MM.1S (cell line): ENCODE measurements around the gene ARHGAP45.
A peak's percentile ranks its signal among the peaks of the same experiment; 100 is the strongest.

Experiments
- DNase-seq: peaks from one replicate; pipeline ENCODE4 v3.0.0-alpha.2; 2015
- H2AFZ ChIP-seq: fragments of 300-600 bp; sonication (generic); 2 replicates; pipeline ENCODE4 v1.6.0; 2016; ENCODE audit warnings: antibody characterized with exemption, low read length
- H3F3A ChIP-seq: fragments of 300-600 bp; sonication (generic); 2 replicates; pipeline ENCODE4 v1.6.1; 2016; ENCODE audit warnings: mild to moderate bottlenecking, antibody characterized with exemption, low read length, moderate library complexity, mixed read lengths; ENCODE audit not compliant: insufficient read depth
- H3K27ac ChIP-seq: fragments of 300-600 bp; sonication (generic); 2 replicates; pipeline ENCODE4 v1.5.1; 2016; ENCODE audit warnings: mild to moderate bottlenecking, low read length
- H3K27me3 ChIP-seq: fragments of 300-600 bp; sonication (generic); replicated peaks from 2 replicates; pipeline ENCODE4 v1.6.0; 2016; ENCODE audit warnings: low read length; ENCODE audit not compliant: insufficient read depth
- H3K36me3 ChIP-seq: fragments of 300-600 bp; sonication (generic); replicated peaks from 2 replicates; pipeline ENCODE4 v1.6.1; 2016; ENCODE audit warnings: mild to moderate bottlenecking, low read length, mixed read lengths; ENCODE audit not compliant: insufficient read depth
- H3K4me1 ChIP-seq: fragments of 300-600 bp; sonication (generic); 2 replicates; pipeline ENCODE4 v1.6.1; 2016; ENCODE audit warnings: low read length, mixed read lengths
- H3K4me2 ChIP-seq: fragments of 300-600 bp; sonication (generic); 2 replicates; pipeline ENCODE4 v1.6.0; 2016; ENCODE audit warnings: low read depth, low read length
- H3K4me3 ChIP-seq: fragments of 300-600 bp; sonication (generic); 2 replicates; pipeline ENCODE4 v1.5.1; 2016; ENCODE audit warnings: low read length, mixed read lengths
- H3K79me2 ChIP-seq: fragments of 300-600 bp; sonication (generic); 2 replicates; pipeline ENCODE4 v1.6.1; 2016; ENCODE audit warnings: mixed run types, low read length, mixed read lengths
- H3K9ac ChIP-seq: fragments of 300-600 bp; sonication (generic); 2 replicates; pipeline ENCODE4 v1.6.1; 2016; ENCODE audit warnings: low read length, mixed read lengths
- H3K9me2 ChIP-seq: fragments of 300-600 bp; sonication (generic); replicated peaks from 2 replicates; pipeline ENCODE4 v1.6.1; 2016; ENCODE audit warnings: mild to moderate bottlenecking, low read length, mixed read lengths; ENCODE audit not compliant: insufficient read depth
- H3K9me3 ChIP-seq: fragments of 300-600 bp; sonication (generic); replicated peaks from 2 replicates; pipeline ENCODE4 v1.6.1; 2016; ENCODE audit warnings: mild to moderate bottlenecking, low read length, mixed read lengths; ENCODE audit not compliant: insufficient read depth
- H4K20me1 ChIP-seq: fragments of 300-600 bp; sonication (generic); 2 replicates; pipeline ENCODE4 v1.6.1; 2016; ENCODE audit warnings: mild to moderate bottlenecking, low read length, moderate library complexity, mixed read lengths; ENCODE audit not compliant: insufficient read depth
- CTCF ChIP-seq: fragments of 300-600 bp; sonication (generic); IDR thresholded peaks from 2 replicates; pipeline ENCODE4 v1.5.1; 2016; ENCODE audit warnings: antibody characterized with exemption, low read length, mixed read lengths
- EZH2 ChIP-seq: fragments of 300-600 bp; sonication (generic); optimal IDR thresholded peaks from 2 replicates; pipeline ENCODE3; 2017; ENCODE audit warnings: low read depth, mild to moderate bottlenecking, antibody characterized with exemption, low read length, mixed read lengths
- EZH2phosphoT487 ChIP-seq: fragments of 300-600 bp; sonication (generic); IDR thresholded peaks from 2 replicates; pipeline ENCODE4 v1.6.1; 2018; ENCODE audit warnings: antibody characterized with exemption, low read length

ARHGAP45 gene

DNA sequence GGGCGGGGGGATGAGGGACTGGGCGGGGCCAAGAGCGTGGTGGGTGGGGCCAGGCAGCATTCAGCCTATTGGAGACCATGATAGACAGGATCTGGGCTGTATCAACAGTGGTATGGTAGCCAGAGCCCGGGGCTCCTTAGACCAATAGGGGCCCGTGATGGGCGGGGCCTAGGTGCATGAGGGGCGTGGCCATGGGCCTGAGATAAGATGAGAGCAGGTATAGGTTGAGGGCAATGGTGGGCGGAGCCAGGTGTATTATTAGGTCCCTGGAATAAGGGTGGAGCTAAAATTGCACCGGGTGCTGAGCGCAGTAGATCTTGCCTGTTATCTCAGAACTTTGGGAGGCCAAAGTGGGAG, 21.7 kb upstream of the ARHGAP45 start:
- no peaks in the 10 kb centered on the region for H4K20me1 ChIP-seq
- H3K9me2 ChIP-seq: no peaks in the 10 kb centered on the region
- H2AFZ ChIP-seq: no peak overlapping the region
- H3K4me3 ChIP-seq: no peak overlapping the region
- no peaks in the 10 kb centered on the region for H3K9me3 ChIP-seq
- no peak overlapping the region for H3K4me2 ChIP-seq
- no peaks in the 10 kb centered on the region for H3K27me3 ChIP-seq
- peaks cover 4% of the 10 kb centered on the region; the same call in 1 of the 2 replicates for H3K4me1 ChIP-seq
- peaks cover 8% of the 10 kb centered on the region; the same call in 1 of the 2 replicates for H3F3A ChIP-seq
- H3K36me3 ChIP-seq: no peaks in the 10 kb centered on the region; the same call in 1 of the 2 replicates
- peaks cover 16% of the 10 kb centered on the region for H3K79me2 ChIP-seq
- peak; percentile 66 for DNase-seq
- H3K9ac ChIP-seq: no peak overlapping the region
- TF ChIP-seq CTCF (no peak), EZH2phosphoT487 (no peak), EZH2 (no peak)
- H3K27ac ChIP-seq: no peak overlapping the region

GRCh38 chr19:1046117-1046626, 20.8 kb upstream of the ARHGAP45 start:
- TF ChIP-seq EZH2phosphoT487 (no peak), CTCF (no peak), EZH2 (no peak)
- Histone ChIP-seq H3K27ac (no peak overlapping the region), H3K36me3 (no peaks in the 10 kb centered on the region; the same call in 1 of the 2 replicates)

DNA sequence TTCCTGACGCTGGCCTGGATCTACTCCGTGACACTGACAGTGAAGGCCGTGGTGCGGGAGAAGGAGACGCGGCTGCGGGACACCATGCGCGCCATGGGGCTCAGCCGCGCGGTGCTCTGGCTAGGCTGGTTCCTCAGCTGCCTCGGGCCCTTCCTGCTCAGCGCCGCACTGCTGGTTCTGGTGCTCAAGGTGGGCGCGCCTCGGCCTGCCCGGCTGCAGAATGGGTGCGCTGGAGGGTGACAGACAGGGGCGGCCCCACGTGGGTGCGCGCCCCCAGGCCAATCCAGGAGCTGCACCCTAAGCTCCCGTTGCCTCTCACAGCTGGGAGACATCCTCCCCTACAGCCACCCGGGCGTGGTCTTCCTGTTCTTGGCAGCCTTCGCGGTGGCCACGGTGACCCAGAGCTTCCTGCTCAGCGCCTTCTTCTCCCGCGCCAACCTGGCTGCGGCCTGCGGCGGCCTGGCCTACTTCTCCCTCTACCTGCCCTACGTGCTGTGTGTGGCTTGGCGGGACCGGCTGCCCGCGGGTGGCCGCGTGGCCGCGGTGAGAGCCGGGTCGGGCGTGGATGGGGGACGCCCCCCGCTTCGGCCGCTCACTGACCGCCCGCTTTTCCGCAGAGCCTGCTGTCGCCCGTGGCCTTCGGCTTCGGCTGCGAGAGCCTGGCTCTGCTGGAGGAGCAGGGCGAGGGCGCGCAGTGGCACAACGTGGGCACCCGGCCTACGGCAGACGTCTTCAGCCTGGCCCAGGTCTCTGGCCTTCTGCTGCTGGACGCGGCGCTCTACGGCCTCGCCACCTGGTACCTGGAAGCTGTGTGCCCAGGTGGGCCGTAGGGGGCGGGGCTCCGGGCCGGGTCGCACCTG, 19.9 kb upstream of the ARHGAP45 start:
- Histone ChIP-seq H3K9me3 (no peaks in the 10 kb centered on the region), H3K4me1 (no peaks in the 10 kb centered on the region), H2AFZ (no peak overlapping the region), H3K36me3 (no peaks in the 10 kb centered on the region; the same call in 1 of the 2 replicates), H3K27ac (no peak overlapping the region), H3K9ac (no peak overlapping the region), H3K4me3 (no peak overlapping the region), H3K9me2 (no peaks in the 10 kb centered on the region), H3K27me3 (no peaks in the 10 kb centered on the region), H3K4me2 (no peak overlapping the region), H3K79me2 (no peaks in the 10 kb centered on the region), H4K20me1 (no peaks in the 10 kb centered on the region), H3F3A (0 out of 2 replicates have a peak, but pooled peaks cover 2% of the 10 kb centered on the region)
- DNase-seq: no peak
- TF ChIP-seq CTCF (no peak), EZH2 (no peak), EZH2phosphoT487 (no peak)

More at GRCh38 chr19:1046117-1046626, 20.8 kb upstream of the ARHGAP45 start:
- Histone ChIP-seq H3K4me3 (no peak overlapping the region), H3K9me3 (no peaks in the 10 kb centered on the region), H3K9ac (no peak overlapping the region), H3K4me1 (peaks cover 4% of the 10 kb centered on the region; the same call in 1 of the 2 replicates), H3K79me2 (peaks cover 8% of the 10 kb centered on the region), H4K20me1 (no peaks in the 10 kb centered on the region), H3K27me3 (no peaks in the 10 kb centered on the region), H3K4me2 (no peak overlapping the region), H2AFZ (no peak overlapping the region), H3K9me2 (no peaks in the 10 kb centered on the region), H3F3A (0 out of 2 replicates have a peak, but pooled peaks cover 2% of the 10 kb centered on the region)
- no peak for DNase-seq
